ENCODE results near the gene AP1B1.

The AP1B1 gene

GRCh38 chr22:29400576-29400975, 12.2 kb upstream of the AP1B1 start:
- Mint-ChIP-seq H3K4me3 (no peak overlapping the region), H3K27me3 (ENCODE audit: low read depth) (peaks cover 3% of the 10 kb centered on the region), H3K27ac (no peak overlapping the region), H3K4me1 (no peaks in the 10 kb centered on the region), H3K9me3 (no peaks in the 10 kb centered on the region), H3K36me3 (ENCODE audit: low read depth) (no peaks in the 10 kb centered on the region)
- TF ChIP-seq CTCF (IDR thresholded peaks at IDR 0.05; ENCODE audit: unreplicated experiment in 3 of 3), result no peak

GRCh38 chr22:29397791-29398190, 9.4 kb upstream of the AP1B1 start:
- H3K36me3 Mint-ChIP-seq (ENCODE audit: low read depth), result no peaks in the 10 kb centered on the region
- no peaks in the 10 kb centered on the region for H3K27me3 Mint-ChIP-seq (ENCODE audit: low read depth)
- no peaks in the 10 kb centered on the region for H3K9me3 Mint-ChIP-seq
- TF ChIP-seq CTCF (IDR thresholded peaks at IDR 0.05; ENCODE audit: unreplicated experiment in 3 of 3), result no peak
- no peak overlapping the region for H3K4me3 Mint-ChIP-seq
- H3K27ac Mint-ChIP-seq, result no peak overlapping the region
- H3K4me1 Mint-ChIP-seq, result peaks cover 5% of the 10 kb centered on the region

GRCh38 chr22:29396126-29396525, 7.8 kb upstream of the AP1B1 start:
- peaks cover 5% of the 10 kb centered on the region for H3K4me1 Mint-ChIP-seq
- H3K27me3 Mint-ChIP-seq (ENCODE audit: low read depth), result no peaks in the 10 kb centered on the region
- no peaks in the 10 kb centered on the region for H3K9me3 Mint-ChIP-seq
- no peak overlapping the region for H3K27ac Mint-ChIP-seq
- no peak overlapping the region for H3K4me3 Mint-ChIP-seq
- TF ChIP-seq CTCF (IDR thresholded peaks at IDR 0.05; ENCODE audit: unreplicated experiment in 3 of 3), result no peak
- H3K36me3 Mint-ChIP-seq (ENCODE audit: low read depth), result no peaks in the 10 kb centered on the region

- TF ChIP-seq CTCF (IDR thresholded peaks at IDR 0.05; ENCODE audit: unreplicated experiment in 3 of 3), result peak; percentile 85 to 88 (median 87)
- Mint-ChIP-seq H3K4me3 (peak overlapping the region in 2 of 3 experiments; percentile 4 to 37), H3K36me3 (ENCODE audit: low read depth) (no peaks in the 10 kb centered on the region), H3K27me3 (ENCODE audit: low read depth) (no peaks in the 10 kb centered on the region), H3K4me1 (peaks cover 5% of the 10 kb centered on the region), H3K9me3 (no peaks in the 10 kb centered on the region), H3K27ac (peak overlapping the region in 1 of 3 experiments; percentile 4)
Measured at GRCh38 chr22:29394931-29395581, 6.7 kb upstream of the AP1B1 start.

- TF ChIP-seq CTCF (IDR thresholded peaks at IDR 0.05; ENCODE audit: unreplicated experiment in 3 of 3), result no peak
- Mint-ChIP-seq H3K4me3 (no peak overlapping the region), H3K36me3 (ENCODE audit: low read depth) (no peaks in the 10 kb centered on the region), H3K4me1 (peaks cover 10% of the 10 kb centered on the region), H3K27ac (no peak overlapping the region), H3K27me3 (ENCODE audit: low read depth) (no peaks in the 10 kb centered on the region), H3K9me3 (no peaks in the 10 kb centered on the region)
Measured at GRCh38 chr22:29393019-29393608, 4.7 kb upstream of the AP1B1 start.

GRCh38 chr22:29391546-29391945, 3.2 kb upstream of the AP1B1 start:
- Mint-ChIP-seq H3K9me3 (no peaks in the 10 kb centered on the region), H3K27ac (no peak overlapping the region), H3K4me3 (peak overlapping the region in 1 of 3 experiments; percentile 22), H3K36me3 (ENCODE audit: low read depth) (no peaks in the 10 kb centered on the region), H3K27me3 (ENCODE audit: low read depth) (no peaks in the 10 kb centered on the region), H3K4me1 (peaks cover 16% of the 10 kb centered on the region)
- no peak for TF ChIP-seq CTCF (IDR thresholded peaks at IDR 0.05; ENCODE audit: unreplicated experiment in 3 of 3)

Data from nephron (organoid).